ENCODE results near the gene ADAM33.

The ADAM33 gene

GRCh38 chr20:3645309-3646066 is 36.3 kb downstream of the ADAM33 start:
- DNase-seq: no peak

GRCh38 chr20:3640259-3640658 is 41.6 kb downstream of the ADAM33 start:
- DNase-seq: no peak

GRCh38 chr20:3635346-3635745 is 46.5 kb downstream of the ADAM33 start:
- no peak for DNase-seq

GRCh38 chr20:3633913-3634478 is 47.8 kb downstream of the ADAM33 start:
- no peak for DNase-seq

GRCh38 chr20:3632311-3633004 is 49.4 kb downstream of the ADAM33 start:
- no peak for DNase-seq

- DNase-seq: no peak
Measured at GRCh38 chr20:3631534-3631933, 50.3 kb downstream of the ADAM33 start.

- no peak for DNase-seq
Measured at GRCh38 chr20:3630429-3630828, 51.4 kb downstream of the ADAM33 start.

GRCh38 chr20:3629893-3630292 is 51.9 kb downstream of the ADAM33 start:
- no peak for DNase-seq

GRCh38 chr20:3628502-3629314 is 53.1 kb downstream of the ADAM33 start:
- DNase-seq: no peak

- no peak for DNase-seq
Measured at GRCh38 chr20:3627476-3627875, 54.3 kb downstream of the ADAM33 start.

GRCh38 chr20:3622406-3622805 is 59.4 kb downstream of the ADAM33 start:
- no peak for DNase-seq

GRCh38 chr20:3621111-3621510 is 60.7 kb downstream of the ADAM33 start:
- DNase-seq: no peak
